HepG2 (cell line): ENCODE measurements around the gene GDF9. TPM values are rescaled to one million over a fixed set of nuclear protein-coding genes. Genes with fewer than 3 reads are reported as not detected.

Experiments
- CBFB ChIP-seq: sonication (generic); formaldehyde crosslinking; IDR thresholded peaks from 2 replicates; pipeline ENCODE4 v1.4.0; 2020; ENCODE audit warnings: missing genetic modification reagents
- DBP ChIP-seq: sonication (generic); formaldehyde crosslinking; IDR thresholded peaks from 2 replicates; pipeline ENCODE4 v1.4.0; 2020; ENCODE audit warnings: missing genetic modification reagents; ENCODE audit errors: not compliant biosample characterization
- HMGXB4 ChIP-seq, 2 experiments: sonication (generic) in 1 of 2; formaldehyde crosslinking in 1 of 2; IDR thresholded peaks; 2 replicates each; pipeline versions ENCODE4 v1.4.0 to v1.6.1; 2018 to 2020; ENCODE audit warnings: missing genetic modification reagents in 2 of 2, borderline replicate concordance in 1 of 2, low read depth in 1 of 2, mild to moderate bottlenecking in 1 of 2, missing biosample characterization in 1 of 2
- MAFF ChIP-seq: IDR thresholded peaks from 2 replicates; pipeline ENCODE4 v1.6.1; 2011; ENCODE audit warnings: low read depth, low read length, improper control_type of control experiment
- MED1 ChIP-seq: sonication (generic); formaldehyde crosslinking; IDR thresholded peaks from 2 replicates; pipeline ENCODE4 v1.4.0; 2020; ENCODE audit warnings: missing genetic modification reagents
- MEF2D ChIP-seq: sonication (generic); formaldehyde crosslinking; IDR thresholded peaks from 2 replicates; pipeline ENCODE4 v1.5.1; 2020; ENCODE audit warnings: mild to moderate bottlenecking, missing genetic modification reagents
- MXD1 ChIP-seq: sonication (generic); formaldehyde crosslinking; IDR thresholded peaks from 2 replicates; pipeline ENCODE4 v1.4.0; 2020; ENCODE audit warnings: mild to moderate bottlenecking, missing genetic modification reagents
- MXI1 ChIP-seq: IDR thresholded peaks from 3 replicates; pipeline ENCODE4 v1.6.1; 2012; ENCODE audit warnings: low read depth, low read length, inconsistent platforms, borderline replicate concordance
- NBN ChIP-seq: fragments of 450-650 bp; conservative IDR thresholded peaks from 2 replicates; pipeline ENCODE4 v1.6.1; 2017
- SP140L ChIP-seq: sonication (generic); formaldehyde crosslinking; IDR thresholded peaks from 2 replicates; pipeline ENCODE4 v1.4.0; 2020; ENCODE audit warnings: missing genetic modification reagents, borderline replicate concordance
- SRSF9 ChIP-seq: fragments of 200-400 bp; formaldehyde crosslinking; IDR thresholded peaks from 2 replicates; pipeline ENCODE4 v1.6.1; 2018; ENCODE audit warnings: borderline replicate concordance, mild to moderate bottlenecking, low read depth, low read length; ENCODE audit not compliant: insufficient read depth, poor library complexity, severe bottlenecking
- SYNCRIP ChIP-seq: fragments of 200-400 bp; formaldehyde crosslinking; IDR thresholded peaks from 2 replicates; pipeline ENCODE4 v1.6.1; 2018; ENCODE audit warnings: mild to moderate bottlenecking, low read depth, low read length; ENCODE audit not compliant: insufficient read depth
- ZBTB25 ChIP-seq: IDR thresholded peaks from 2 replicates; pipeline ENCODE4 v1.6.1; 2018; ENCODE audit warnings: missing genetic modification reagents
- ZNF10 ChIP-seq: sonication (generic); formaldehyde crosslinking; IDR thresholded peaks from 2 replicates; pipeline ENCODE4 v1.4.0; 2020; ENCODE audit warnings: mild to moderate bottlenecking, low read depth, missing genetic modification reagents, borderline replicate concordance
- ZNF230 ChIP-seq: sonication (generic); formaldehyde crosslinking; IDR thresholded peaks from 2 replicates; pipeline ENCODE4 v1.4.0; 2020; ENCODE audit warnings: mild to moderate bottlenecking, missing genetic modification reagents
- ZNF280D ChIP-seq: sonication (generic); formaldehyde crosslinking; IDR thresholded peaks from 2 replicates; pipeline ENCODE4 v1.5.1; 2020; ENCODE audit warnings: mild to moderate bottlenecking, missing genetic modification reagents
- ZNF281 ChIP-seq: sonication (generic); formaldehyde crosslinking; IDR thresholded peaks from 2 replicates; pipeline ENCODE4 v1.4.0; 2020; ENCODE audit warnings: missing genetic modification reagents, borderline replicate concordance
- ZNF678 ChIP-seq: sonication (generic); formaldehyde crosslinking; IDR thresholded peaks from 2 replicates; pipeline ENCODE4 v1.4.0; 2020; ENCODE audit warnings: mild to moderate bottlenecking, missing genetic modification reagents
- polyA plus RNA-seq, 8 experiments: library from polyadenylated mRNA; depleted of rRNA in 3 of 8; stranded (reverse) in 7 of 8; unstranded in 1 of 8; fragments of >200 nt; fragmentation: Illumina TruSeq in 4 of 8; extraction: Trizol in 4 of 8; gene quantifications; 2 replicates each; pipeline versions ENCODE4 v1.2.1 to v1.2.3, GENCODE V29; 2011 to 2016; ENCODE audit warnings: low read depth in 4 of 8, missing spikeins in 1 of 8, mixed read lengths in 1 of 8; ENCODE audit not compliant: insufficient read depth in 1 of 8
- total RNA-seq, 5 experiments: library from RNA; depleted of rRNA; stranded (reverse); fragments of >200 nt; fragmentation: Illumina TruSeq; extraction: Trizol; gene quantifications; 2 replicates each; pipeline ENCODE4 v1.2.3, GENCODE V29; 2016; ENCODE audit warnings: low read depth in 1 of 5

GDF9 gene
- total and polyA plus RNA-seq, 2 of the 13 experiments (the other 11 are each of a cell fraction or from before 2014, with no cell fraction given) = 0.33 to 0.38 TPM

- TF ChIP-seq ZNF678 (CRISPR knock-in tag) (no peak; the same call in 1 of the 2 replicates), ZBTB25 (CRISPR knock-in tag) (peak; percentile 28; the same call in 1 of the 2 replicates), MXI1 (no peak), CBFB (CRISPR knock-in tag) (no peak; the same call in 1 of the 2 replicates), ZNF281 (CRISPR knock-in tag) (no peak), ZNF280D (CRISPR knock-in tag) (no peak), MEF2D (CRISPR knock-in tag) (no peak), DBP (CRISPR knock-in tag) (no peak), MXD1 (CRISPR knock-in tag) (peak; percentile 53; the same call in 1 of the 2 replicates), MED1 (CRISPR knock-in tag) (peak; percentile 62), ZNF10 (CRISPR knock-in tag) (no peak), HMGXB4 (CRISPR knock-in tag; IDR thresholded peaks at IDR 0.05; ENCODE audit: borderline replicate concordance in 1 of 2, low read depth in 1 of 2) (peak in 1 of 2 experiments; percentile 36; a peak in 2 of 4 replicates), ZNF230 (CRISPR knock-in tag) (no peak), SYNCRIP (no peak), SP140L (CRISPR knock-in tag) (no peak), NBN (no peak), SRSF9 (no peak), MAFF (no peak)
Observed at GRCh38 chr5:132830436-132831094, 35.7 kb downstream of the GDF9 start, which contains the start of gene SHROOM1 (continued).
